Measurements from ENCODE around the gene CCDC134. TPM values are rescaled to one million over a fixed set of nuclear protein-coding genes. Genes with fewer than 3 reads are reported as not detected.

Gene CCDC134
- 16.7 and 18.4 TPM in 2 replicates for total RNA-seq

GRCh38 chr22:41800348-41801146 is at the start of gene CCDC134:
Gene CCDC134, plus strand, starts transcription at chr22:41800679. Its CDS starts 8,212 bp downstream, at chr22:41808891.
- intact Hi-C loops (cut with micrococcal nuclease): loop anchor here (1.0 to 5.0 kb wide), 2 partner anchors 19 to 113 kb away; partner anchors contain the start of gene SNU13

DNA sequence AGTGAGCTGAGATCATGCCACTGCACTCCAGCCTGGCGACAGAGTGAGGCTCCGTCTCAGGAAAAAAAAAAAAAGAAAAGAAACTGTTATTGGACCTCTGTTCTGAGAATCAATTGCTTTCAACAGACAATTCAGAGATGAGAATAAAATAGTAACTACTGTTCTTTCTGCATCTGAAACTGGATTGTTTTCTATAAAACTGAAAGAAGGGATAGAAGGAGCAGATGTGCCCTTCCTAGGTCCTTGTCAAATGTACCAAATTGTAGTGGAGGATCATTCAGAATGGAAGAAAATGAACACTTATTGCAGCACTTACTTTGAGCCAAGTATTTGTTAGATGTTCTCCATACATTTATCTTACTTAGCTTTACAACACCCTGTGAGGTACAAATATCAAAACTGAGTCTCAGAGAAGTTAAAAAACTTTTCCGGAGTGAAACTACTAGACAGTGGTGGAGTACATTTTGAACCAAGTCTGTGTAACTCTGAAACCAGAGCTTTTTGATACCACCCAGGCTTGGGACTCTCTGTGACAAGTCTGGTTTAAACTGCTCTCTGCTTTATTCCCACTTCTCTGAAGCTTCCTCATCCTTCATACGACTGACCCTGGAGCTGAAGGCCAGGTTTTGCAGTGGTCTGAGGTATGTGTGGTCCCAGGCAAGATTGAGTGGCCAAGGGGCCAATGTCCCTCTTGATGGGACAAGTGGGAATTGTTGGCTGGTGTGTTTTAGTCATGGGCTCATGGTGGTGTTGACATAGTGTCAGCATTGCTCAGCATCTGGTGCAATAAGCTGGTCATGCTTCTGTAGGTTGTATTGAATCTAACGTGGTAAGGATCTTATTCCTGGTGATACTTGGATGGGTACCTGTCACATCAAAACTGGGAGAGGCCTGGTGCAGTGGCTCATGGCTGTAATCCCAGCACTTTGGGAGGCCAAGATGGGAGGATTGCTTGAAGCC is 48.2 kb upstream of the CCDC134 start:
- intact Hi-C loops (cut with micrococcal nuclease): no loop called here

DNA sequence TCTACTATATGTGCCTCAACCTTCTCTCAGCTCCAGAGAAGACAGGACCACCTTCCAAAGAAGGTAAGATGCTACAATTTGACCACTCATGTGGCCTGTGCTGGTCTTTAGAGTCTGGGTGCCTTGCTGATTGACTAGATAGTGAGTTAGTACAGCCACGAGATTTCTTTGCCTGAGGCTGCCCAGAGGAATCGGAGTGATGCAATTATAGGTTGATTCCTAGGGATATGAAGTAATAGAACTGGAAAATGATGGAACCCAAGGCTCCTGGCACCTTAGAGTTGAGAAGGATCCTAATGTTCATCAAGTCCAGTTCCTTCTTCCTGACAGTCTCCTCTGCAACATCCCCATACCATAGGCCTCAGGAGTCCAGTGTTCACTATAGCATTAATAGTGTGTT is 46.5 kb upstream of the CCDC134 start:
- intact Hi-C loops (cut with micrococcal nuclease): no loop called here

DNA sequence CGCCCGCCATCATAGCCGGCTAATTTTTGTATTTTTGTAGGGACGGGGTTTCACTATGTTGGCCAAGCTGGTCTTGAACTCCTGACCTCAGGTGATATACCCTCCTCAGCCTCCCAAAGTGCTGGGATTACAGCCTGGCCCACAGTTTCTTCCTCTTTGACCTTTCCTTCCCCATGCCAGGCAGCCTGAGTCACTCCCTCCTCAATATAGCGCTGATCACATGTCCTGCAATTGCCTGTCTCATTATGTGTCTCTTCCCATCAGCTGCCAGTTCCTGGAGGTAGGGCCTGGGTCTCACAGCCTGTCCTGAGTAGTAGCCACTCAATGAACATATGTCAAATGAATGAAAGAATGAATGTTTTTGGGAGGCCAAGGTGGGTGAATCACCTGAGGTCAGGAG is 43.0 kb upstream of the CCDC134 start:
- intact Hi-C loops (cut with micrococcal nuclease): no loop called here

- intact Hi-C loops (cut with micrococcal nuclease): no loop called here
These were observed 42.2 kb upstream of the CCDC134 start for GRCh38 chr22:41758231-41758630.

DNA sequence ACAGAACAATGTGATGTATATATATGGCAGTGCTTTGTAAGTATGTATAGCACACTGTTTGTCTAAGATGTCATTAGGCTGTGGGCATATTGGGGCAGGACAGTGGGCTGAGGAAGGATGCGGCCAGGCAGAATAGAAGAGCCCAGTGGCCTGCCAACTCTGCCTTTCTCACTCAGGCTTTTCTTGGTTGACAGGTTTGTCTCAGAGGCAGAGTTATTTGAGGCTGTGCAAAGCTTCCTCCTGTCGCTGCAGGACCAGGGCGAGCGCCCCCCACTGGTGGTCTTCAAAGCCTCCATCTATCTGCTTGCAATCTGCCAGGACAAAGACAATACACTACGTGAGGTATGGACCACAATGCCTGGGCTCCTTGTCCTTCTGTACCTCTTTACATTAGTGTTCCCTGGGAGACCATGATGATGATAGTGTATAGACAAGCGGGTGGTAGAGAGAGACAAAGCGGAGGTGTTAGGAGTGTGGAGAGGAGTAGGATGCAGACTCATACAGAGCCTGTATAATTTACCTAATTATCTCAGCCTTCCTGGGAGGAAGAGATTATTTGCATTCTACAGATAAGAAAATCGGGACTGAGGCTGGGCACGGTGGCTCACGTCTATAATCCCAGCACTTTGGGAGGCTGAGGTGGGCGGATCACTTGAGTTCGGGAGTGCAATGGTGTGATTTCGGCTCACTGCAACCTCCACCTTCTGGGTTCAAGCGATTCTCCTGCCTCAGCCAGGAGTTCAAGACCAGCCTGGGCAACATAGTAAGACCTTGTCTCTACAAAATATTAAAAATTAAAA is 37.3 kb upstream of the CCDC134 start:
- intact Hi-C loops (cut with micrococcal nuclease): no loop called here

GRCh38 chr22:41766476-41766875 is 34.0 kb upstream of the CCDC134 start:
- intact Hi-C loops (cut with micrococcal nuclease): no loop called here

- intact Hi-C loops (cut with micrococcal nuclease): no loop called here
These were observed 32.0 kb upstream of the CCDC134 start for GRCh38 chr22:41768430-41768829.

DNA sequence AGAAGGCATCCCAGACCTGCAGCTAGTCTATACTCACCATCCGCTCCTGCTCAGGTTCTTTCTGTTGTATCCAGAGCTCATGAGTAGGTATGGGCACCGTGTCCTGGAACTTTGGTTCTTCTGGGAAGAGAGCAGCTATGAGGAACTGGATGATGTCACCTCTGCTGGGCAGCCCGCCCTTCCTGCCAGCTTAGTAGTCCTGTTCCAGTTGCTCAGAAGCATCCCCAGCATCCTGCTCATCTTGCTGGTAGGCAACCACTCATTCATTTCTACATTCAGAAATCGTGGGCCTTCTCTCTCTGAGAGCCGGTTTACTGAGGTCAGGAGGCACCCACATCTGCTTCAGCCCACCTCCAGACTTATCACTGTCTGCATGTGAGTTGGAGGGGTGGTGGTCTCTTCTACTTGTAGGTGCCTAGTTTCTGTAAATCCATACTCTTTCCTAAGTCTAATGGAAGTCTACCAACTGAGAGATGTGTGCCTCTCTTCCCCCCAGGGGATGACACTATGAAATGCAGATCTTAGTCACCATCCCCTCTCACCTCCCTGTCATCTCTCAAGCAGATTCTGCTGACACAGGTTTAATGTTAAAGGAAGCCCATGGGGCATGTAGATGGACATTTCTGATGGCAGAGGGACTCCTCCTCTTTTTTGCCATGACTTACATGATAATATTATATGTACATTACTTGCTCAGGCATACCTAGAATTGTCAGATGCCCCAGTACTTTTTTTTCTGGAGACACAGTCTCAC is 29.6 kb upstream of the CCDC134 start:
- intact Hi-C loops (cut with micrococcal nuclease): no loop called here

DNA sequence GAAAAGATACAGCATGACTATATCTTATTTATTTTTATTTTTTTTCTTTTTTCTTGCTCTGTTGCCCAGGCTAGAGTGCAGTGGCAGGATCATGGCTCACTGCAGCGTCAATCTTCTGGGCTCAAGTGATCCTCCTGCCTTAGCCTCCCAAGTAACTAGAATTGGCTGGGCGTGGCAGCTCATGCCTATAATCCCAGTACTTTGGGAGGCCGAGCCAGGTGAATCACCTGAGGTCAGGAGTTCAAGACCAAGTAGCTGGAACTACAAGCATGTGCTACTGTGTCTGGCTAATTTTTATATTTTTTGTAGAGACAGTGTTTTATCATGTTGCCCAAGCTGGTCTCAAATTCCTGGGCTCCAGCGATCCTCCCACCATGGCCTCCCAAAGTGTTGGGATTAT is 28.3 kb upstream of the CCDC134 start:
- intact Hi-C loops (cut with micrococcal nuclease): no loop called here

GRCh38 chr22:41772645-41773044 is 27.8 kb upstream of the CCDC134 start:
- intact Hi-C loops (cut with micrococcal nuclease): no loop called here

DNA sequence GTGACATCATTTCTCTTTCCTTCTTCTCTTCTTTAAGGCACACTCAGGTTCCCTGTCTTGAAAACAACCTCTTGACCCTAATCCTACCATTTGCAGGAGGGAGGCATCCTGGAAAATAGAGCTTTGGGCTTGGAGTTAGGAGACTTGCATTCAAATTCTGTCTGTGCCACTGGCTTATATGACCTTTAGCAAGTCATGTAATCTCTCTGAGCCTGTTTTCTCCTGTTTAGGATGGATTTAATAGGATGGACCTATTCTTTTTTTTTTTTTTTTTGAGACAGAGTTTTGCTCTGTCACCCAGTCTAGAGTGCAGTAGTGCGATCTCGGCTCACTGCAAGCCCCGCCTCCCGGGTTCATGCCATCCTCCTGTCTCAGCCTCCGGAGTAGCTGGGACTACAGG is 25.1 kb upstream of the CCDC134 start:
- intact Hi-C loops (cut with micrococcal nuclease): no loop called here

DNA sequence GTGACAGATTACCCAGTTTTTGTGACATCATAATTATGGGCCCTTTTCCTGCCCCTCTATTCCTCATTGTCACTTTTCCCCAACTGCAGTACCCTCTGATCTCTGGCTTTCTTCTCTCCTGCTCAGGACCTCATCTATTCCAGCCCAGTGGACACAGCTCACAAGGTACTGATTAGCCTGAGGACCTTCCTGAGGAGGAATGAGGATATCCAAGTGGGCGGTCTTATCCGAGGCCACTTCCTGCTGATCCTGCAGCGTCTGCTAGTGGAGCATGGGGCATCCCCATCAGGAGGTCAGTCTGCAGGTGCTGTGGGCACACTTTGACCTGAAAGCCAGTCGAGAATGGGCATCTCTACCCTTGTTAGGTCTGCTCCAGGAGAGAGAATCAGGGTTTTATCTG is 24.5 kb upstream of the CCDC134 start:
- intact Hi-C loops (cut with micrococcal nuclease): no loop called here

GRCh38 chr22:41776381-41776780 is 24.1 kb upstream of the CCDC134 start:
- intact Hi-C loops (cut with micrococcal nuclease): no loop called here

- intact Hi-C loops (cut with micrococcal nuclease): no loop called here
These were observed 22.6 kb upstream of the CCDC134 start for GRCh38 chr22:41777749-41778425.

- intact Hi-C loops (cut with micrococcal nuclease): loop anchor here (5.0 kb wide), 2 partner anchors 52 to 83 kb away; partner anchors contain the start of genes MEI1 and SREBF2
These were observed 20.5 kb upstream of the CCDC134 start for GRCh38 chr22:41779929-41780505.

DNA sequence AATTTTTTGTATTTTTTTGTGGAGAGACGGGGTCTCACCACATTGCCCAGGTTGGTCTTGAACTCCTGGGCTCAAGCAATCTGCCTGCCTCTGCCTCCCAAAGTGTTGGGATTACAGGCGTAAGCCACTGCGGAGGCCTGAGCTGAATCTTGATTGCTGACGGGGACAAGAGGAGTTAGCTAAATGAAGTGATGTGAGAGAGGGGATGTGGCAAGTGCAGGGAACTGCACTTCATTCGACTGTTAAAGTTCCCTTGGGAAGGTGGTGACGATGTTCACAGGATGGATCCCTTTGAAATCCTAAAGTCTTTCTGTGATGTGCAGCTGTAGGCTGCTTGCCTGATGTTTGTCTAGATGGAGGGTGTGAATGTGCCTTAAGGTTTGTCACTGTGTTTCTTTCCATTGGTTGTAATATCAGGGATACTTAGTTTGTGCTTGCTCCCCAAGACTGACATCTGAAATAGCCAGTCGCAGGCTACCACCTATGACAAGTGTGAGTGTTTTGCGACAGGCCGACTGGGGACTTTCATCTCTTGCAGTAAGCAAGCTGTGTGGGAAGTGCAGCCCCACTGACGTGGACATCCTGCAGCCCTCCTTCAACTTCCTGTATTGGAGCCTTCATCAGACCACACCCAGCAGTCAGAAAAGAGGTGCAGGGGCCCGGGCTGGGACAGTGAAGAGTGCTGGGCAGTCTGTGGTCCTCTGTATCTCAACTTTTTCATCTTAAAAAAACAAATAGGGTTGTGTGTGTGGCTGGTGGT is 19.6 kb upstream of the CCDC134 start:
- intact Hi-C loops (cut with micrococcal nuclease): loop anchor here (1.0 to 5.0 kb wide), 4 partner anchors 19 to 160 kb away; partner anchors contain the start of genes CCDC134, MEI1 and SREBF2

- intact Hi-C loops (cut with micrococcal nuclease): loop anchor here (1.0 to 5.0 kb wide), 4 partner anchors 19 to 160 kb away; partner anchors contain the start of genes CCDC134, MEI1 and SREBF2
These were observed 19.0 kb upstream of the CCDC134 start for GRCh38 chr22:41781507-41781906.
